ENCODE results near the gene CREB5. TPM values are rescaled to one million over a fixed set of nuclear protein-coding genes. Genes with fewer than 3 reads are reported as not detected.

CREB5 gene
- total RNA-seq, 1 experiment from 2014 or later: 0.49 TPM

- POLR2A ChIA-PET: no interaction called here
- H3K9me3 ChIP-seq (ENCODE audit: control insufficient read depth in 1 of 2, insufficient read depth in 1 of 2, low read depth in 1 of 2, low read length in 2 of 2): no peaks in the 10 kb centered on the region
- peaks cover 70% of the 10 kb centered on the region for H3K27me3 ChIP-seq (ENCODE audit: insufficient read depth, low read length)
- H4K20me1 ChIP-seq (ENCODE audit: insufficient read depth): no peaks in the 10 kb centered on the region
- no peak overlapping the region for H3K27ac ChIP-seq (ENCODE audit: low read depth, low read length)
- RAD21 ChIA-PET (ENCODE audit: low non-redundant PET in 1 of 2, low total read pairs in 2 of 2, uncharacterized antibody in 2 of 2, unreplicated experiment in 2 of 2): interaction anchor here in 1 of 2 experiments (0.7 kb wide), 1 partner anchor 136 kb away, joined by 3 read pairs; no protein-coding TSS in a partner anchor
- peak overlapping the region; percentile 60 for H2AFZ ChIP-seq (ENCODE audit: low read depth, low read length, poor library complexity, severe bottlenecking)
- no TSS peak for BruUV-seq (replicated peaks)
- DNase-seq (ENCODE audit: low read depth, low spot score) (peak; percentile 23), ATAC-seq (peak; percentile 95)
- H3K79me2 ChIP-seq (ENCODE audit: insufficient read depth, low read length): no peaks in the 10 kb centered on the region
- H3K4me1 ChIP-seq (ENCODE audit: control insufficient read depth in 1 of 2, insufficient read depth in 2 of 2, low read length in 2 of 2): no peaks in the 10 kb centered on the region
- H3K36me3 ChIP-seq (ENCODE audit: control insufficient read depth in 1 of 2, insufficient read depth in 2 of 2, low read length in 2 of 2): no peaks in the 10 kb centered on the region
- TF ChIP-seq POLR2AphosphoS5 (IDR thresholded peaks at IDR 0.05; ENCODE audit: low read depth, low read length) (no peak), ZNF274 (IDR thresholded peaks at IDR 0.05; ENCODE audit: low read depth, low read length) (no peak), CEBPB (IDR thresholded peaks at IDR 0.05; ENCODE audit: low read depth) (no peak), RAD21 (IDR thresholded peaks at IDR 0.05; ENCODE audit: low read depth) (peak; percentile 34), SIN3A (IDR thresholded peaks at IDR 0.05; ENCODE audit: low read depth) (no peak), TCF7L2 (IDR thresholded peaks at IDR 0.05; ENCODE audit: borderline replicate concordance, extremely low read depth, insufficient read depth, insufficient read length) (no peak), CTCF (IDR thresholded peaks at IDR 0.05 in 2 of 3, conservative IDR thresholded peaks at IDR 0.05 in 1 of 3; ENCODE audit: borderline replicate concordance in 1 of 3, insufficient read depth in 1 of 3, low read depth in 2 of 3, low read length in 2 of 3) (peak; percentile 16 to 60 (median 52); a peak in 4 of 6 replicates), EGR1 (IDR thresholded peaks at IDR 0.05; ENCODE audit: low read depth) (no peak), MAX (IDR thresholded peaks at IDR 0.05) (no peak), SRF (IDR thresholded peaks at IDR 0.05; ENCODE audit: low read depth) (no peak), FOSL1 (IDR thresholded peaks at IDR 0.05; ENCODE audit: low read depth) (no peak)
- no peak overlapping the region for H3K9ac ChIP-seq (ENCODE audit: low read length)
- CTCF ChIA-PET: interaction anchor here (0.6 to 1.3 kb wide), 6 partner anchors 15 to 386 kb away, joined by 3 read pairs; no protein-coding TSS in a partner anchor
- no peaks in the 10 kb centered on the region for H3K9me2 ChIP-seq (ENCODE audit: insufficient read depth)
- intact Hi-C loops (cut with micrococcal nuclease): no loop called here
- H3K4me3 ChIP-seq (replicated peaks in 1 of 2; ENCODE audit: low read depth in 1 of 2, low read length in 2 of 2): no peak overlapping the region
- H3K4me2 ChIP-seq (ENCODE audit: low read length): 0 out of 2 replicates have a peak overlapping the region, but pooled peaks have one; percentile 22
Observed at GRCh38 chr7:28536259-28536658, 123.9 kb downstream of the CREB5 start.
